Measurements from ENCODE around the gene RS1.

DNA sequence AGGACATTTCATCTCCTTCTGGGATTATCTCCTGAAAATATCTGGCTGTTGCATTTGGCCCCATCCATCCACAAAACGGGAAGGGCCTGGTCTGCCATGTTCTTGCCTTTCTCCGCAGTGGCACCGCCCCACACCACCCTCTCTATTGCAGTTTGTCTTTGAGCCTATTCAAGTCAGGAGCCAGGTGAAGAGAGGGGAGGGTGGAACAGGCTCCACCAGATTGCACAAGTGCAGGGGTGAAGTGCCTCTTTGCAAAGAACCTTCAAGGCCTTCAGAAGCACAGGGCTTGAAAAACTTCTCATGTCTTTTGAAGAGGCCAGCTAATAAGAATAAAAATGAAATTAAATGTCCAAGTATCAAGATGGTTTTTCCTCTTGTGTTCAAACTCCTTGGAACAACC is 28.7 kb downstream of the RS1 start:
- TF ChIP-seq, protein P1, sequence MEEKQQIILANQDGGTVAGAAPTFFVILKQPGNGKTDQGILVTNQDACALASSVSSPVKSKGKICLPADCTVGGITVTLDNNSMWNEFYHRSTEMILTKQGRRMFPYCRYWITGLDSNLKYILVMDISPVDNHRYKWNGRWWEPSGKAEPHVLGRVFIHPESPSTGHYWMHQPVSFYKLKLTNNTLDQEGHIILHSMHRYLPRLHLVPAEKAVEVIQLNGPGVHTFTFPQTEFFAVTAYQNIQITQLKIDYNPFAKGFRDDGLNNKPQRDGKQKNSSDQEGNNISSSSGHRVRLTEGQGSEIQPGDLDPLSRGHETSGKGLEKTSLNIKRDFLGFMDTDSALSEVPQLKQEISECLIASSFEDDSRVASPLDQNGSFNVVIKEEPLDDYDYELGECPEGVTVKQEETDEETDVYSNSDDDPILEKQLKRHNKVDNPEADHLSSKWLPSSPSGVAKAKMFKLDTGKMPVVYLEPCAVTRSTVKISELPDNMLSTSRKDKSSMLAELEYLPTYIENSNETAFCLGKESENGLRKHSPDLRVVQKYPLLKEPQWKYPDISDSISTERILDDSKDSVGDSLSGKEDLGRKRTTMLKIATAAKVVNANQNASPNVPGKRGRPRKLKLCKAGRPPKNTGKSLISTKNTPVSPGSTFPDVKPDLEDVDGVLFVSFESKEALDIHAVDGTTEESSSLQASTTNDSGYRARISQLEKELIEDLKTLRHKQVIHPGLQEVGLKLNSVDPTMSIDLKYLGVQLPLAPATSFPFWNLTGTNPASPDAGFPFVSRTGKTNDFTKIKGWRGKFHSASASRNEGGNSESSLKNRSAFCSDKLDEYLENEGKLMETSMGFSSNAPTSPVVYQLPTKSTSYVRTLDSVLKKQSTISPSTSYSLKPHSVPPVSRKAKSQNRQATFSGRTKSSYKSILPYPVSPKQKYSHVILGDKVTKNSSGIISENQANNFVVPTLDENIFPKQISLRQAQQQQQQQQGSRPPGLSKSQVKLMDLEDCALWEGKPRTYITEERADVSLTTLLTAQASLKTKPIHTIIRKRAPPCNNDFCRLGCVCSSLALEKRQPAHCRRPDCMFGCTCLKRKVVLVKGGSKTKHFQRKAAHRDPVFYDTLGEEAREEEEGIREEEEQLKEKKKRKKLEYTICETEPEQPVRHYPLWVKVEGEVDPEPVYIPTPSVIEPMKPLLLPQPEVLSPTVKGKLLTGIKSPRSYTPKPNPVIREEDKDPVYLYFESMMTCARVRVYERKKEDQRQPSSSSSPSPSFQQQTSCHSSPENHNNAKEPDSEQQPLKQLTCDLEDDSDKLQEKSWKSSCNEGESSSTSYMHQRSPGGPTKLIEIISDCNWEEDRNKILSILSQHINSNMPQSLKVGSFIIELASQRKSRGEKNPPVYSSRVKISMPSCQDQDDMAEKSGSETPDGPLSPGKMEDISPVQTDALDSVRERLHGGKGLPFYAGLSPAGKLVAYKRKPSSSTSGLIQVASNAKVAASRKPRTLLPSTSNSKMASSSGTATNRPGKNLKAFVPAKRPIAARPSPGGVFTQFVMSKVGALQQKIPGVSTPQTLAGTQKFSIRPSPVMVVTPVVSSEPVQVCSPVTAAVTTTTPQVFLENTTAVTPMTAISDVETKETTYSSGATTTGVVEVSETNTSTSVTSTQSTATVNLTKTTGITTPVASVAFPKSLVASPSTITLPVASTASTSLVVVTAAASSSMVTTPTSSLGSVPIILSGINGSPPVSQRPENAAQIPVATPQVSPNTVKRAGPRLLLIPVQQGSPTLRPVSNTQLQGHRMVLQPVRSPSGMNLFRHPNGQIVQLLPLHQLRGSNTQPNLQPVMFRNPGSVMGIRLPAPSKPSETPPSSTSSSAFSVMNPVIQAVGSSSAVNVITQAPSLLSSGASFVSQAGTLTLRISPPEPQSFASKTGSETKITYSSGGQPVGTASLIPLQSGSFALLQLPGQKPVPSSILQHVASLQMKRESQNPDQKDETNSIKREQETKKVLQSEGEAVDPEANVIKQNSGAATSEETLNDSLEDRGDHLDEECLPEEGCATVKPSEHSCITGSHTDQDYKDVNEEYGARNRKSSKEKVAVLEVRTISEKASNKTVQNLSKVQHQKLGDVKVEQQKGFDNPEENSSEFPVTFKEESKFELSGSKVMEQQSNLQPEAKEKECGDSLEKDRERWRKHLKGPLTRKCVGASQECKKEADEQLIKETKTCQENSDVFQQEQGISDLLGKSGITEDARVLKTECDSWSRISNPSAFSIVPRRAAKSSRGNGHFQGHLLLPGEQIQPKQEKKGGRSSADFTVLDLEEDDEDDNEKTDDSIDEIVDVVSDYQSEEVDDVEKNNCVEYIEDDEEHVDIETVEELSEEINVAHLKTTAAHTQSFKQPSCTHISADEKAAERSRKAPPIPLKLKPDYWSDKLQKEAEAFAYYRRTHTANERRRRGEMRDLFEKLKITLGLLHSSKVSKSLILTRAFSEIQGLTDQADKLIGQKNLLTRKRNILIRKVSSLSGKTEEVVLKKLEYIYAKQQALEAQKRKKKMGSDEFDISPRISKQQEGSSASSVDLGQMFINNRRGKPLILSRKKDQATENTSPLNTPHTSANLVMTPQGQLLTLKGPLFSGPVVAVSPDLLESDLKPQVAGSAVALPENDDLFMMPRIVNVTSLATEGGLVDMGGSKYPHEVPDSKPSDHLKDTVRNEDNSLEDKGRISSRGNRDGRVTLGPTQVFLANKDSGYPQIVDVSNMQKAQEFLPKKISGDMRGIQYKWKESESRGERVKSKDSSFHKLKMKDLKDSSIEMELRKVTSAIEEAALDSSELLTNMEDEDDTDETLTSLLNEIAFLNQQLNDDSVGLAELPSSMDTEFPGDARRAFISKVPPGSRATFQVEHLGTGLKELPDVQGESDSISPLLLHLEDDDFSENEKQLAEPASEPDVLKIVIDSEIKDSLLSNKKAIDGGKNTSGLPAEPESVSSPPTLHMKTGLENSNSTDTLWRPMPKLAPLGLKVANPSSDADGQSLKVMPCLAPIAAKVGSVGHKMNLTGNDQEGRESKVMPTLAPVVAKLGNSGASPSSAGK (IDR thresholded peaks at IDR 0.05): no peak
- TF ChIP-seq SRF (CRISPR knock-in tag; IDR thresholded peaks at IDR 0.05) (no peak), SMC3 (conservative IDR thresholded peaks at IDR 0.05; ENCODE audit: insufficient read depth, low read depth, low read length) (no peak), POLR2A (conservative IDR thresholded peaks at IDR 0.05) (no peak), TARDBP (IDR thresholded peaks at IDR 0.05) (no peak), MEF2D (tag; conservative IDR thresholded peaks at IDR 0.05; ENCODE audit: low read depth) (no peak), CAMTA2 (CRISPR knock-in tag; conservative IDR thresholded peaks at IDR 0.05) (no peak), RAD21 (CRISPR knock-in tag; conservative IDR thresholded peaks at IDR 0.05 in 1 of 2, IDR thresholded peaks at IDR 0.05 in 1 of 2) (no peak), SP1 (CRISPR knock-in tag; IDR thresholded peaks at IDR 0.05) (no peak), RBM15 (IDR thresholded peaks at IDR 0.05; ENCODE audit: insufficient read depth, low read length) (no peak), ZNF707 (CRISPR knock-in tag; conservative IDR thresholded peaks at IDR 0.05) (no peak), POLR2AphosphoS5 (IDR thresholded peaks at IDR 0.05; ENCODE audit: control insufficient read depth, insufficient read depth, low read depth, low read length) (no peak), TCF7L2 (IDR thresholded peaks at IDR 0.05; ENCODE audit: low read depth, low read length) (no peak), PHF8 (IDR thresholded peaks at IDR 0.05; ENCODE audit: borderline replicate concordance, low read length) (no peak)

All from K562 (cell line).